Midbrain (tissue), 1 donor: ENCODE results near the gene TENT5A.

ENCODE experiments used
- DNase-seq: peaks from one replicate; lab custom pipeline; 2025; lab: John Stamatoyannopoulos, UW

Gene TENT5A

GRCh38 chr6:81771097-81771496 is 18.6 kb upstream of the TENT5A start:
- no peak for DNase-seq

GRCh38 chr6:81770381-81770780 is 17.9 kb upstream of the TENT5A start:
- no peak for DNase-seq

- DNase-seq, result no peak
Measured at GRCh38 chr6:81769824-81770223, 17.3 kb upstream of the TENT5A start.

- DNase-seq, result no peak
Measured at GRCh38 chr6:81768150-81768942, 15.9 kb upstream of the TENT5A start.

- DNase-seq, result no peak
Measured at GRCh38 chr6:81767163-81767891, 14.8 kb upstream of the TENT5A start.

- no peak for DNase-seq
Measured at GRCh38 chr6:81766482-81767069, 14.1 kb upstream of the TENT5A start.

- no peak for DNase-seq
Measured at GRCh38 chr6:81764531-81764930, 12.1 kb upstream of the TENT5A start.

GRCh38 chr6:81763968-81764367 is 11.5 kb upstream of the TENT5A start:
- DNase-seq, result no peak

GRCh38 chr6:81763051-81763450 is 10.6 kb upstream of the TENT5A start:
- no peak for DNase-seq

- no peak for DNase-seq
Measured at GRCh38 chr6:81762606-81763005, 10.1 kb upstream of the TENT5A start.

GRCh38 chr6:81762132-81762531 is 9.7 kb upstream of the TENT5A start:
- DNase-seq, result no peak

- DNase-seq, result no peak
Measured at GRCh38 chr6:81761197-81761596, 8.7 kb upstream of the TENT5A start.

- DNase-seq, result no peak
Measured at GRCh38 chr6:81759782-81760181, 7.3 kb upstream of the TENT5A start.

- DNase-seq, result no peak
Measured at GRCh38 chr6:81758221-81758620, 5.7 kb upstream of the TENT5A start.

GRCh38 chr6:81756690-81757089 is 4.2 kb upstream of the TENT5A start:
- DNase-seq, result no peak

GRCh38 chr6:81755551-81755950 is 3.1 kb upstream of the TENT5A start:
- DNase-seq, result no peak

GRCh38 chr6:81754906-81755305 is 2.4 kb upstream of the TENT5A start:
- no peak for DNase-seq

GRCh38 chr6:81753711-81754577 is 1.5 kb upstream of the TENT5A start:
- DNase-seq, result peak; percentile 80

- peak; percentile 67 for DNase-seq
Measured at GRCh38 chr6:81752921-81753710, 635 bp upstream of the TENT5A start.

GRCh38 chr6:81751388-81752083 is 945 bp downstream of the TENT5A start:
- peak; percentile 35 for DNase-seq
